Measurements from ENCODE around the gene POLR1B. TPM values are rescaled to one million over a fixed set of nuclear protein-coding genes. Genes with fewer than 3 reads are reported as not detected.

Gene POLR1B
- total and polyA plus RNA-seq, 2 experiments from 2014 or later: 15.4 to 58.3 TPM

- no peak for TF ChIP-seq CTCF (conservative IDR thresholded peaks at IDR 0.05; ENCODE audit: low read depth in 2 of 2)
- TF ChIP-seq ZNF331 (CRISPR knock-in tag; IDR thresholded peaks at IDR 0.05; ENCODE audit: low read depth): no peak
- TF ChIP-seq EZH2phosphoT487 (IDR thresholded peaks at IDR 0.05; ENCODE audit: unreplicated experiment): no peak
- Histone ChIP-seq H3F3A (replicated peaks; ENCODE audit: low read depth) (no peaks in the 10 kb centered on the region), H3K27me3 (ENCODE audit: insufficient read depth) (no peaks in the 10 kb centered on the region), H3K9me2 (ENCODE audit: insufficient read depth) (no peaks in the 10 kb centered on the region), H3K79me2 (replicated peaks; ENCODE audit: insufficient read depth) (no peaks in the 10 kb centered on the region), H3K4me2 (no peak overlapping the region), H3K36me3 (ENCODE audit: insufficient read depth) (no peaks in the 10 kb centered on the region), H3K4me3 (no peak overlapping the region), H4K20me1 (replicated peaks; ENCODE audit: insufficient read depth) (no peaks in the 10 kb centered on the region; the same call in 1 of the 2 replicates), H3K4me1 (ENCODE audit: insufficient read depth) (no peaks in the 10 kb centered on the region), H3K27ac (ENCODE audit: low read depth) (no peak overlapping the region), H2AFZ (no peak overlapping the region)
- peaks cover 27% of the 10 kb centered on the region for H3K36me3 Mint-ChIP-seq (ENCODE audit: low read depth)
- H3K27me3 Mint-ChIP-seq (ENCODE audit: insufficient read depth, low read depth, poor library complexity): peaks cover 1% of the 10 kb centered on the region
- DNase-seq (ENCODE audit: low spot score) (no peak), ATAC-seq (no peak)
- no peak overlapping the region for H3K4me3 Mint-ChIP-seq
- no peaks in the 10 kb centered on the region for H3K9me3 Mint-ChIP-seq
- H3K27ac Mint-ChIP-seq: no peak overlapping the region
- H3K4me1 Mint-ChIP-seq: no peaks in the 10 kb centered on the region
Observed at GRCh38 chr2:112529757-112530156, 12.5 kb upstream of the POLR1B start.

GRCh38 chr2:112530728-112531127, 11.5 kb upstream of the POLR1B start:
- H3F3A ChIP-seq (replicated peaks; ENCODE audit: low read depth): no peaks in the 10 kb centered on the region
- no peak overlapping the region for H3K27ac ChIP-seq (ENCODE audit: low read depth)
- H4K20me1 ChIP-seq (replicated peaks; ENCODE audit: insufficient read depth): no peaks in the 10 kb centered on the region; the same call in 1 of the 2 replicates
- Mint-ChIP-seq H3K36me3 (ENCODE audit: low read depth) (peaks cover 27% of the 10 kb centered on the region), H3K4me3 (no peak overlapping the region), H3K27me3 (ENCODE audit: insufficient read depth, low read depth, poor library complexity) (peaks cover 1% of the 10 kb centered on the region), H3K27ac (no peak overlapping the region), H3K9me3 (no peaks in the 10 kb centered on the region), H3K4me1 (no peaks in the 10 kb centered on the region)
- no peaks in the 10 kb centered on the region for H3K9me2 ChIP-seq (ENCODE audit: insufficient read depth)
- no peaks in the 10 kb centered on the region for H3K27me3 ChIP-seq (ENCODE audit: insufficient read depth)
- H3K4me1 ChIP-seq (ENCODE audit: insufficient read depth): no peaks in the 10 kb centered on the region
- H3K36me3 ChIP-seq (ENCODE audit: insufficient read depth): no peaks in the 10 kb centered on the region
- ATAC-seq (no peak), DNase-seq (ENCODE audit: low spot score) (no peak)
- H3K4me2 ChIP-seq: no peak overlapping the region
- H2AFZ ChIP-seq: no peak overlapping the region
- no peak overlapping the region for H3K4me3 ChIP-seq
- no peaks in the 10 kb centered on the region for H3K79me2 ChIP-seq (replicated peaks; ENCODE audit: insufficient read depth)
- TF ChIP-seq EZH2 (IDR thresholded peaks at IDR 0.05; ENCODE audit: low read depth, unreplicated experiment): no peak
- TF ChIP-seq CTCF (conservative IDR thresholded peaks at IDR 0.05; ENCODE audit: low read depth in 2 of 2): no peak
- no peak for TF ChIP-seq ZNF462 (CRISPR knock-in tag; IDR thresholded peaks at IDR 0.05)
- TF ChIP-seq NANOG (IDR thresholded peaks at IDR 0.05; ENCODE audit: borderline replicate concordance): no peak
- no peak for TF ChIP-seq CREB1 (CRISPR knock-in tag; IDR thresholded peaks at IDR 0.05; ENCODE audit: low read depth)
- no peak for TF ChIP-seq ETS1 (IDR thresholded peaks at IDR 0.05)

Measured in GM23338 (cell line).